CD14-positive monocyte (primary cell): ENCODE results near the gene FERD3L. TPM values are rescaled to one million over a fixed set of nuclear protein-coding genes. Genes with fewer than 3 reads are reported as not detected.
A peak's percentile ranks its signal among the peaks of the same experiment; 100 is the strongest.

Source experiments
- DNase-seq, 3 donors: peaks; one replicate each; pipeline ENCODE4 v3.0.0-alpha.2; 2011 to 2022
- H2AFZ ChIP-seq: 2 replicates; pipeline ENCODE4 v1.6.0; 2012; ENCODE audit warnings: mild to moderate bottlenecking, low read depth, low read length, inconsistent platforms; ENCODE audit not compliant: insufficient read depth, poor library complexity, severe bottlenecking
- H3K27ac ChIP-seq, 2 donors: 1 replicate in 1 of 2; 2 replicates in 1 of 2; pipeline ENCODE4 v1.5.1; 2012 to 2013; ENCODE audit warnings: low read length in 2 of 2, control low read depth in 1 of 2, inconsistent platforms in 1 of 2, low read depth in 1 of 2, mild to moderate bottlenecking in 1 of 2
- H3K27me3 ChIP-seq, 2 donors: one replicate each; pipeline versions ENCODE4 v1.6.0 to v1.6.1; 2011 to 2013; ENCODE audit warnings: low read length in 2 of 2; ENCODE audit not compliant: control insufficient read depth in 2 of 2, insufficient read depth in 2 of 2
- H3K36me3 ChIP-seq, 2 donors: replicated peaks in 1 of 2; 1 replicate in 1 of 2; 2 replicates in 1 of 2; pipeline versions ENCODE4 v1.5.1 to v1.6.1; 2012 to 2013; ENCODE audit warnings: low read length in 2 of 2, control low read depth in 1 of 2, inconsistent platforms in 1 of 2, mild to moderate bottlenecking in 1 of 2; ENCODE audit not compliant: insufficient read depth in 2 of 2, control insufficient read depth in 1 of 2
- H3K4me1 ChIP-seq, 2 donors: 1 replicate in 1 of 2; 2 replicates in 1 of 2; pipeline versions ENCODE4 v1.5.1 to v1.6.1; 2012 to 2013; ENCODE audit warnings: low read length in 2 of 2, control low read depth in 1 of 2, inconsistent platforms in 1 of 2, mild to moderate bottlenecking in 1 of 2, moderate library complexity in 1 of 2; ENCODE audit not compliant: insufficient read depth in 2 of 2, control insufficient read depth in 1 of 2
- H3K4me2 ChIP-seq: replicated peaks from 2 replicates; pipeline ENCODE3; 2012; ENCODE audit warnings: low read length, moderate library complexity, mild to moderate bottlenecking; ENCODE audit not compliant: poor library complexity, severe bottlenecking; ENCODE audit errors: extremely low read depth
- H3K4me3 ChIP-seq, 3 experiments: fragments of 200-600 bp in 1 of 3; sonication (generic) in 1 of 3; replicated peaks in 1 of 3; 1 replicate in 2 of 3; 2 replicates in 1 of 3; pipeline ENCODE4 v1.5.1; 2011 to 2013; ENCODE audit warnings: low read length in 3 of 3, mild to moderate bottlenecking in 3 of 3, control low read depth in 2 of 3, low read depth in 2 of 3, inconsistent platforms in 1 of 3, moderate library complexity in 1 of 3
- H3K79me2 ChIP-seq: 2 replicates; pipeline ENCODE4 v1.6.0; 2012; ENCODE audit warnings: mild to moderate bottlenecking, control low read depth, inconsistent platforms, low read length, moderate library complexity; ENCODE audit not compliant: insufficient read depth
- H3K9ac ChIP-seq: 2 replicates; pipeline ENCODE4 v1.6.0; 2017; ENCODE audit warnings: low read length, mild to moderate bottlenecking; ENCODE audit not compliant: insufficient read depth, poor library complexity, severe bottlenecking
- H3K9me3 ChIP-seq, 2 donors: replicated peaks in 1 of 2; 1 replicate in 1 of 2; 2 replicates in 1 of 2; pipeline versions ENCODE4 v1.5.1 to v1.6.1; 2012 to 2013; ENCODE audit warnings: low read length in 2 of 2, control low read depth in 1 of 2; ENCODE audit not compliant: control insufficient read depth in 1 of 2, insufficient read depth in 1 of 2
- H4K20me1 ChIP-seq: 2 replicates; pipeline ENCODE4 v1.6.0; 2012; ENCODE audit warnings: mild to moderate bottlenecking, low read length, control low read depth, moderate library complexity; ENCODE audit not compliant: insufficient read depth
- H3K27ac Mint-ChIP-seq, 7 donors: one replicate each; pipeline ENCODE4 v1.8.0; 2020; ENCODE audit warnings: mild to moderate bottlenecking in 7 of 7, mixed read lengths in 7 of 7, moderate library complexity in 6 of 7, inconsistent platforms in 2 of 7
- H3K27me3 Mint-ChIP-seq, 3 donors: one replicate each; pipeline ENCODE4 v1.8.0; 2021 to 2022; ENCODE audit warnings: low read depth in 3 of 3, mild to moderate bottlenecking in 3 of 3, mixed read lengths in 3 of 3, moderate library complexity in 3 of 3, inconsistent platforms in 1 of 3
- H3K36me3 Mint-ChIP-seq, 2 donors: one replicate each; pipeline ENCODE4 v1.8.0; 2020; ENCODE audit warnings: mixed read lengths in 2 of 2, inconsistent platforms in 1 of 2, mild to moderate bottlenecking in 1 of 2
- H3K4me1 Mint-ChIP-seq: one replicate; pipeline ENCODE4 v1.8.0; 2020; ENCODE audit warnings: mild to moderate bottlenecking, mixed read lengths
- H3K4me3 Mint-ChIP-seq, 2 donors: one replicate each; pipeline ENCODE4 v1.8.0; 2020; ENCODE audit warnings: mild to moderate bottlenecking in 2 of 2, mixed read lengths in 2 of 2, moderate library complexity in 1 of 2
- H3K9me3 Mint-ChIP-seq, 7 donors: one replicate each; pipeline ENCODE4 v1.8.0; 2020 to 2022; ENCODE audit warnings: mixed read lengths in 7 of 7, mild to moderate bottlenecking in 6 of 7, moderate library complexity in 6 of 7, inconsistent platforms in 2 of 7
- WGBS: methylation state at CpG from one replicate; pipeline ENCODE4 v1.1.5; 2013; ENCODE audit warnings: missing lambda C conversion rate; ENCODE audit not compliant: insufficient coverage; 5-methylcytosine and 5-hydroxymethylcytosine counted together
- intact Hi-C, 2 donors: fragments of 100-400 bp; cut with micrococcal nuclease; formaldehyde crosslinking; loops; one replicate each; pipeline versions ENCODE4 v1.15.0 to v1.15.1; 2023
- polyA plus RNA-seq, 3 donors: library from polyadenylated mRNA; depleted of rRNA in 1 of 3; unstranded in 2 of 3; stranded (reverse) in 1 of 3; fragments of 300-500 nt in 2 of 3; fragments of >200 nt in 1 of 3; fragmentation: Illumina TruSeq in 2 of 3; gene quantifications; 1 replicate in 2 of 3; 2 replicates in 1 of 3; pipeline ENCODE4 v1.2.3, GENCODE V29; 2012 to 2021
- TF ChIP-seq, protein P1 (sequence below): fragments of 200-600 bp; IDR thresholded peaks from one replicate; pipeline ENCODE4 v1.8.0; 2022; ENCODE audit warnings: antibody characterized with exemption, mild to moderate bottlenecking

FERD3L gene
- polyA plus RNA-seq, 3 donors: not detected

DNA sequence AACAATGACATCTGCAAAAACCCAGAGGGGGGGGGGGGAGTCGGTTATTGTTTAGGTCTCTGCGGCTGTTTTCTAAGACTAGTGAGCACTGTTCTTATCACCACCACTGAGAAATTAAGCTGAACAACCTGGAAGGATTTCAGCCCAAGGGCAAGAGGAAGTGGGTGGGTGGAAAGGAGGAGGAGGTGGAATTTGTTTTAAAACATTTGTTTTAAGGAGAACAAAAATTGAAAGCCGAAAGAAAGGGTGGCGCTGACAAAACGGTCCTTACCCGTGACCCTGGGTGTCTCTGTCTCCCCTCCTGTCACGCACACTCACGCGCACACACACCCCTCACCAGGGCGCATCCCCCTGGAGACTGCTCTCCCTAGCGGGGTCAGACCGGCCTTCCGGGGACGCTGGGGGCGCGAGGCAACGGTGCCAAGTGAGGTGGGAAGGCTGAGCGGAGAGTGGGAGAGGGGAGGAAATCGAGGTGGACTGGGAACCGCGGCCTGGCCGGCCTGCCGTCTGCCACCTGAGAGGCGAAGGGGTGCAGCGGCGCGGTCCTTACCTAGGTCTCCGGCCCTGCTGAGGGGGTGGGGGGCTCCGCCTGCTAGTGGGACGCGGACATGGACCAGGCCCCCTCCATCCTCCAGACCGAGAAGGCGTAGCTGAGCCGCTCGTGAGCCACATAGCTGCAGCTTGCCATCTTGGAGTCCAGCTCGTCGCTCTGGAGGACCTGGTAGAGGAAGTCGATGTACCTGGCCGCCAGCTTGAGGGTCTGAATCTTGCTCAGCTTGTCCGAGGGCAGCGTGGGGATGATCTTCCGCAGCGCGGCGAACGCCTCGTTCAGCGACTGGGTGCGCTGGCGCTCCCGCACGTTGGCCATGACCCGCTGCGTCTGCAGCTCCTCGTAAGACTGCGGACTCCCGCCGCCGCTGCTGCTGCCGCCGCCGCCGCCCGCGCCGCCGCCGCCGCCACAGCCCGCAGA, 28.8 kb downstream of the FERD3L start:
- Mint-ChIP-seq H3K27me3 (peaks cover 91 to 96% (median 93%) of the 10 kb centered on the region in 3 donors), H3K9me3 (peaks cover 0 to 29% (median 11%) of the 10 kb centered on the region in 7 donors)

DNA sequence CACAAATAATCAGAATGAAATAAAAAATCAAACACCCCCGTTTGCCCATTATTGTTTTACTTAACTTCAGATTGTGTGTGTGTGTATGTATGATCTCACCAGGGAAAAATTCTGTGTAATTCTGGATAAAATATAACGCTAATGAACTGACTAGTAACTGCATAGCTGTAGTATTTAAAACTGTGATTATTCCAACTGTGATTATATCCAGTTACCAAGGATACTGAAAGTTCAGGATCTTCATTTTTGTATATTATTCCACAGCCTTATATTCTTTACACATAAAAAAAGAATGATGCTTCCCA, 30.7 kb downstream of the FERD3L start:
- DNase-seq: no peak
- Histone ChIP-seq H3K27me3 (peaks cover 92 to 95% of the 10 kb centered on the region in 2 donors), H3K79me2 (no peaks in the 10 kb centered on the region), H4K20me1 (no peaks in the 10 kb centered on the region), H3K4me3 (no peak overlapping the region), H3K9ac (no peak overlapping the region), H2AFZ (no peak overlapping the region), H3K4me1 (peaks cover 20 to 34% of the 10 kb centered on the region in 2 donors), H3K4me2 (no peak overlapping the region), H3K9me3 (peaks cover 8 to 54% of the 10 kb centered on the region in 2 donors), H3K27ac (no peak overlapping the region), H3K36me3 (no peaks in the 10 kb centered on the region)
- H3K27ac Mint-ChIP-seq: no peak overlapping the region
- H3K9me3 Mint-ChIP-seq: peaks cover 0 to 36% (median 15%) of the 10 kb centered on the region in 7 donors
- H3K4me1 Mint-ChIP-seq: peaks cover 37% of the 10 kb centered on the region
- peaks cover 2 to 4% of the 10 kb centered on the region in 2 donors for H3K36me3 Mint-ChIP-seq
- TF ChIP-seq, protein P1, sequence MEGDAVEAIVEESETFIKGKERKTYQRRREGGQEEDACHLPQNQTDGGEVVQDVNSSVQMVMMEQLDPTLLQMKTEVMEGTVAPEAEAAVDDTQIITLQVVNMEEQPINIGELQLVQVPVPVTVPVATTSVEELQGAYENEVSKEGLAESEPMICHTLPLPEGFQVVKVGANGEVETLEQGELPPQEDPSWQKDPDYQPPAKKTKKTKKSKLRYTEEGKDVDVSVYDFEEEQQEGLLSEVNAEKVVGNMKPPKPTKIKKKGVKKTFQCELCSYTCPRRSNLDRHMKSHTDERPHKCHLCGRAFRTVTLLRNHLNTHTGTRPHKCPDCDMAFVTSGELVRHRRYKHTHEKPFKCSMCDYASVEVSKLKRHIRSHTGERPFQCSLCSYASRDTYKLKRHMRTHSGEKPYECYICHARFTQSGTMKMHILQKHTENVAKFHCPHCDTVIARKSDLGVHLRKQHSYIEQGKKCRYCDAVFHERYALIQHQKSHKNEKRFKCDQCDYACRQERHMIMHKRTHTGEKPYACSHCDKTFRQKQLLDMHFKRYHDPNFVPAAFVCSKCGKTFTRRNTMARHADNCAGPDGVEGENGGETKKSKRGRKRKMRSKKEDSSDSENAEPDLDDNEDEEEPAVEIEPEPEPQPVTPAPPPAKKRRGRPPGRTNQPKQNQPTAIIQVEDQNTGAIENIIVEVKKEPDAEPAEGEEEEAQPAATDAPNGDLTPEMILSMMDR: no peak
- no CpG with 5 or more reads among the region's 2 CpGs for WGBS
- H3K27me3 Mint-ChIP-seq: peaks cover 90 to 96% (median 92%) of the 10 kb centered on the region in 3 donors
- H3K4me3 Mint-ChIP-seq: peak overlapping the region in 1 of 2 donors; percentile 19
- intact Hi-C loops: no loop called here

More for the DNA sequence above, 28.8 kb downstream of the FERD3L start:
- no peak overlapping the region for H3K9ac ChIP-seq
- no peaks in the 10 kb centered on the region for H3K36me3 ChIP-seq
- H2AFZ ChIP-seq: no peak overlapping the region
- under 1% methylated on average over 58 of the region's 70 CpGs for WGBS
- peaks cover 30% of the 10 kb centered on the region for H3K4me1 Mint-ChIP-seq
- H3K9me3 ChIP-seq: peaks cover 8 to 49% of the 10 kb centered on the region in 2 donors
- H3K4me3 Mint-ChIP-seq: peak overlapping the region; percentile 62 to 85
- H3K4me1 ChIP-seq: peaks cover 20 to 34% of the 10 kb centered on the region in 2 donors
- H3K36me3 Mint-ChIP-seq: peaks cover 2 to 4% of the 10 kb centered on the region in 2 donors
- intact Hi-C loops: no loop called here
- DNase-seq: no peak
- no peak overlapping the region for H3K27ac ChIP-seq
- peak overlapping the region in 2 of 3 experiments; percentile 1 to 63 for H3K4me3 ChIP-seq
- no peaks in the 10 kb centered on the region for H3K79me2 ChIP-seq
- TF ChIP-seq, protein P1: no peak
- peaks cover 92 to 95% of the 10 kb centered on the region in 2 donors for H3K27me3 ChIP-seq
- no peak overlapping the region for H3K27ac Mint-ChIP-seq
- peak overlapping the region; percentile 63 for H3K4me2 ChIP-seq
- H4K20me1 ChIP-seq: no peaks in the 10 kb centered on the region
